GM19239 (cell line): ENCODE results near the gene FAIM.
"Not testable (repeated sequence)": the region's sequence is repeated elsewhere in the genome, so short reads cannot be mapped to it uniquely, and the experiment has no call there.

Source experiments
- DNase-seq: peaks from one replicate; pipeline ENCODE4 v3.0.0; 2011; ENCODE audit warnings: low spot score; ENCODE audit not compliant: insufficient read length
- FAIRE-seq: peaks from 2 replicates; lab custom pipeline; 2011; peaks lifted over from hg19 to GRCh38; lab: Jason Lieb, UNC

Gene FAIM

GRCh38 chr3:138600100-138600745 is 8.3 kb upstream of the FAIM start:
- DNase-seq: no peak
- no peak for FAIRE-seq

- not testable (repeated sequence) for FAIRE-seq
Measured at GRCh38 chr3:138601661-138602060, 6.9 kb upstream of the FAIM start.

GRCh38 chr3:138604106-138604595 is 4.4 kb upstream of the FAIM start:
- not testable (repeated sequence) for FAIRE-seq, DNase-seq

More at GRCh38 chr3:138601661-138602060, 6.9 kb upstream of the FAIM start:
- not testable (repeated sequence) for DNase-seq

GRCh38 chr3:138609898-138610266 is 1.3 kb downstream of the FAIM start:
- FAIRE-seq: peak; percentile 58
- DNase-seq: no peak

- FAIRE-seq (no peak), DNase-seq (no peak)
Measured at GRCh38 chr3:138615462-138615861, 6.9 kb downstream of the FAIM start.

GRCh38 chr3:138620431-138620830 is 11.9 kb downstream of the FAIM start:
- DNase-seq: no peak
- no peak for FAIRE-seq

GRCh38 chr3:138624518-138624917 is 15.9 kb downstream of the FAIM start:
- FAIRE-seq: no peak
- DNase-seq: no peak

- DNase-seq (no peak), FAIRE-seq (no peak)
Measured at GRCh38 chr3:138625707-138626365, 17.3 kb downstream of the FAIM start.

- DNase-seq: no peak
- no peak for FAIRE-seq
Measured at GRCh38 chr3:138629526-138629925, 21.0 kb downstream of the FAIM start.

- FAIRE-seq: no peak
- DNase-seq: no peak
Measured at GRCh38 chr3:138638641-138639040, 30.1 kb downstream of the FAIM start.

GRCh38 chr3:138640537-138640936 is 32.0 kb downstream of the FAIM start:
- DNase-seq (no peak), FAIRE-seq (no peak)

GRCh38 chr3:138642226-138642926 is 33.8 kb downstream of the FAIM start:
- FAIRE-seq (no peak), DNase-seq (no peak)

GRCh38 chr3:138642927-138643253 is 34.3 kb downstream of the FAIM start:
- FAIRE-seq: no peak

GRCh38 chr3:138646008-138646407 is 37.4 kb downstream of the FAIM start:
- FAIRE-seq (no peak), DNase-seq (no peak)

More at GRCh38 chr3:138642927-138643253, 34.3 kb downstream of the FAIM start:
- DNase-seq: no peak

- FAIRE-seq (no peak), DNase-seq (no peak)
Measured at GRCh38 chr3:138646513-138646912, 37.9 kb downstream of the FAIM start.

- DNase-seq (no peak), FAIRE-seq (no peak)
Measured at GRCh38 chr3:138649134-138649533, 40.6 kb downstream of the FAIM start.

GRCh38 chr3:138653567-138653966 is 45.0 kb downstream of the FAIM start:
- no peak for DNase-seq
- FAIRE-seq: no peak

- DNase-seq: no peak
Measured at GRCh38 chr3:138657508-138657907, 48.9 kb downstream of the FAIM start.

GRCh38 chr3:138668107-138668506 is 59.5 kb downstream of the FAIM start:
- FAIRE-seq: no peak
- no peak for DNase-seq

More at GRCh38 chr3:138657508-138657907, 48.9 kb downstream of the FAIM start:
- no peak for FAIRE-seq

GRCh38 chr3:138670407-138670806 is 61.8 kb downstream of the FAIM start:
- DNase-seq (no peak), FAIRE-seq (no peak)
